Hepatocyte (in vitro differentiated cells): ENCODE measurements around the gene CNNM4.

Experiments used
- EZH2 ChIP-seq: fragments of 200-600 bp; sonication (generic); IDR thresholded peaks from 2 replicates; pipeline ENCODE4 v1.6.1; 2016; ENCODE audit warnings: antibody characterized with exemption, mild to moderate bottlenecking, borderline replicate concordance
- EZH2phosphoT487 ChIP-seq: fragments of 200-600 bp; sonication (generic); IDR thresholded peaks from one replicate; pipeline ENCODE4 v1.6.1; 2018; ENCODE audit warnings: antibody characterized with exemption, mild to moderate bottlenecking, low read depth, moderate library complexity; ENCODE audit not compliant: unreplicated experiment, severe bottlenecking
- TF ChIP-seq, protein P1 (sequence below): fragments of 200-600 bp; sonication (generic); IDR thresholded peaks from 2 replicates; pipeline ENCODE4 v1.5.1; 2016; ENCODE audit warnings: antibody characterized with exemption, mild to moderate bottlenecking; ENCODE audit not compliant: poor library complexity

GRCh38 chr2:96808176-96808837 lies 47.6 kb downstream of the CNNM4 start:
- TF ChIP-seq, protein P1, sequence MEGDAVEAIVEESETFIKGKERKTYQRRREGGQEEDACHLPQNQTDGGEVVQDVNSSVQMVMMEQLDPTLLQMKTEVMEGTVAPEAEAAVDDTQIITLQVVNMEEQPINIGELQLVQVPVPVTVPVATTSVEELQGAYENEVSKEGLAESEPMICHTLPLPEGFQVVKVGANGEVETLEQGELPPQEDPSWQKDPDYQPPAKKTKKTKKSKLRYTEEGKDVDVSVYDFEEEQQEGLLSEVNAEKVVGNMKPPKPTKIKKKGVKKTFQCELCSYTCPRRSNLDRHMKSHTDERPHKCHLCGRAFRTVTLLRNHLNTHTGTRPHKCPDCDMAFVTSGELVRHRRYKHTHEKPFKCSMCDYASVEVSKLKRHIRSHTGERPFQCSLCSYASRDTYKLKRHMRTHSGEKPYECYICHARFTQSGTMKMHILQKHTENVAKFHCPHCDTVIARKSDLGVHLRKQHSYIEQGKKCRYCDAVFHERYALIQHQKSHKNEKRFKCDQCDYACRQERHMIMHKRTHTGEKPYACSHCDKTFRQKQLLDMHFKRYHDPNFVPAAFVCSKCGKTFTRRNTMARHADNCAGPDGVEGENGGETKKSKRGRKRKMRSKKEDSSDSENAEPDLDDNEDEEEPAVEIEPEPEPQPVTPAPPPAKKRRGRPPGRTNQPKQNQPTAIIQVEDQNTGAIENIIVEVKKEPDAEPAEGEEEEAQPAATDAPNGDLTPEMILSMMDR: no peak
- TF ChIP-seq EZH2: no peak
- TF ChIP-seq EZH2phosphoT487: no peak
